ENCODE measurements around the gene GLRX. TPM values are rescaled to one million over a fixed set of nuclear protein-coding genes. Genes with fewer than 3 reads are reported as not detected.

The GLRX gene
- polyA plus RNA-seq, 1 of the 3 experiments (the other 2 are of a cell fraction): 40.0 TPM

GRCh38 chr5:95803271-95804148, 19.0 kb downstream of the GLRX start:
- Histone ChIP-seq H3K9ac (no peak overlapping the region), H3K36me3 (replicated peaks in 1 of 2; ENCODE audit: control insufficient read depth in 1 of 2, insufficient read depth in 2 of 2, low read length in 1 of 2) (no peaks in the 10 kb centered on the region), H3K27ac (ENCODE audit: low read depth in 2 of 2, low read length in 1 of 2) (no peak overlapping the region), H3K9me2 (no peaks in the 10 kb centered on the region), H4K20me1 (ENCODE audit: insufficient read depth) (no peaks in the 10 kb centered on the region), H3K27me3 (ENCODE audit: insufficient read depth) (no peaks in the 10 kb centered on the region), H3F3A (replicated peaks; ENCODE audit: insufficient read depth) (no peaks in the 10 kb centered on the region), H3K9me3 (no peaks in the 10 kb centered on the region), H3K4me2 (no peak overlapping the region), H3K4me1 (ENCODE audit: control insufficient read depth in 1 of 2, insufficient read depth in 2 of 2, low read depth in 1 of 2, low read length in 1 of 2) (peaks cover 2 to 3% of the 10 kb centered on the region in 2 experiments; a peak in 1 of 4 replicates), H2AFZ (ENCODE audit: low read depth) (no peak overlapping the region), H3K4me3 (ENCODE audit: low read depth in 2 of 2, low read length in 1 of 2) (no peak overlapping the region), H3K79me2 (ENCODE audit: insufficient read depth) (no peaks in the 10 kb centered on the region)
- no peak for DNase-seq
- 79% methylated on average over 6 of the region's 6 CpGs for WGBS (ENCODE audit: low lambda C conversion rate)
- TF ChIP-seq POLR2AphosphoS5 (IDR thresholded peaks at IDR 0.05; ENCODE audit: low read depth, low read length): no peak
- no peak for TF ChIP-seq TCF12 (IDR thresholded peaks at IDR 0.05)
- TF ChIP-seq NFIC (IDR thresholded peaks at IDR 0.05; ENCODE audit: borderline replicate concordance): no peak
- TF ChIP-seq RCOR1 (IDR thresholded peaks at IDR 0.05; ENCODE audit: low read length): no peak
- TF ChIP-seq MXI1 (IDR thresholded peaks at IDR 0.05; ENCODE audit: low read depth, low read length): no peak
- TF ChIP-seq EZH2phosphoT487 (IDR thresholded peaks at IDR 0.05; ENCODE audit: borderline replicate concordance, low read depth): no peak
- no peak for TF ChIP-seq MAX (IDR thresholded peaks at IDR 0.05; ENCODE audit: low read depth)
- ChIA-PET POLR2A (no interaction called here), CTCF (interaction anchor here (2.4 kb wide), 1 partner anchor 22 kb away, joined by 8 read pairs; no protein-coding TSS in a partner anchor)

- TF ChIP-seq MXI1 (IDR thresholded peaks at IDR 0.05; ENCODE audit: low read depth, low read length) (no peak), POLR2AphosphoS5 (IDR thresholded peaks at IDR 0.05; ENCODE audit: low read depth, low read length) (no peak), RXRA (IDR thresholded peaks at IDR 0.05; ENCODE audit: borderline replicate concordance, low read depth) (no peak), NRF1 (IDR thresholded peaks at IDR 0.05; ENCODE audit: low read depth, low read length) (no peak), MEF2A (IDR thresholded peaks at IDR 0.05; ENCODE audit: borderline replicate concordance, low read depth) (no peak), GABPA (IDR thresholded peaks at IDR 0.05; ENCODE audit: low read depth) (no peak), FOSL2 (IDR thresholded peaks at IDR 0.05; ENCODE audit: borderline replicate concordance, low read depth) (no peak), USF2 (IDR thresholded peaks at IDR 0.05; ENCODE audit: borderline replicate concordance, low read depth, low read length) (no peak), REST (IDR thresholded peaks at IDR 0.05; ENCODE audit: low read depth, low read length) (no peak)
- peaks cover 5% of the 10 kb centered on the region for H3F3A ChIP-seq (replicated peaks; ENCODE audit: insufficient read depth)
- ChIA-PET CTCF (interaction anchor here (1.3 to 2.0 kb wide), 3 partner anchors 20 to 137 kb away, joined by 3 to 9 read pairs (median 4); no protein-coding TSS in a partner anchor), POLR2A (no interaction called here)
- H2AFZ ChIP-seq (ENCODE audit: low read depth): no peak overlapping the region
- H3K9ac ChIP-seq: no peak overlapping the region
- H3K9me2 ChIP-seq: no peaks in the 10 kb centered on the region
- H3K27me3 ChIP-seq (ENCODE audit: insufficient read depth): no peaks in the 10 kb centered on the region
- peaks cover 0 to 2% of the 10 kb centered on the region in 2 experiments; a peak in 1 of 4 replicates for H3K4me1 ChIP-seq (ENCODE audit: control insufficient read depth in 1 of 2, insufficient read depth in 2 of 2, low read depth in 1 of 2, low read length in 1 of 2)
- no peaks in the 10 kb centered on the region for H3K9me3 ChIP-seq
- DNase-seq: no peak
- no peaks in the 10 kb centered on the region for H4K20me1 ChIP-seq (ENCODE audit: insufficient read depth)
- H3K79me2 ChIP-seq (ENCODE audit: insufficient read depth): no peaks in the 10 kb centered on the region
- no peak overlapping the region for H3K4me3 ChIP-seq (ENCODE audit: low read depth in 2 of 2, low read length in 1 of 2)
- no peak overlapping the region for H3K4me2 ChIP-seq
- H3K27ac ChIP-seq (ENCODE audit: low read depth in 2 of 2, low read length in 1 of 2): no peak overlapping the region
- WGBS (ENCODE audit: low lambda C conversion rate): 94% methylated on average over 3 of the region's 3 CpGs
- peaks cover 0 to 6% of the 10 kb centered on the region in 2 experiments for H3K36me3 ChIP-seq (replicated peaks in 1 of 2; ENCODE audit: control insufficient read depth in 1 of 2, insufficient read depth in 2 of 2, low read length in 1 of 2)
Measured at GRCh38 chr5:95801961-95802360, 20.6 kb downstream of the GLRX start.

Measured in SK-N-SH (cell line).